Measurements from ENCODE around the gene MICB. TPM values are rescaled to one million over a fixed set of nuclear protein-coding genes. Genes with fewer than 3 reads are reported as not detected.

MICB gene
- total and polyA plus RNA-seq, 9 of the 15 experiments (the other 6 are each of a cell fraction or from before 2014, with no cell fraction given), result 13.3 to 34.5 (median 19.8) TPM

DNA sequence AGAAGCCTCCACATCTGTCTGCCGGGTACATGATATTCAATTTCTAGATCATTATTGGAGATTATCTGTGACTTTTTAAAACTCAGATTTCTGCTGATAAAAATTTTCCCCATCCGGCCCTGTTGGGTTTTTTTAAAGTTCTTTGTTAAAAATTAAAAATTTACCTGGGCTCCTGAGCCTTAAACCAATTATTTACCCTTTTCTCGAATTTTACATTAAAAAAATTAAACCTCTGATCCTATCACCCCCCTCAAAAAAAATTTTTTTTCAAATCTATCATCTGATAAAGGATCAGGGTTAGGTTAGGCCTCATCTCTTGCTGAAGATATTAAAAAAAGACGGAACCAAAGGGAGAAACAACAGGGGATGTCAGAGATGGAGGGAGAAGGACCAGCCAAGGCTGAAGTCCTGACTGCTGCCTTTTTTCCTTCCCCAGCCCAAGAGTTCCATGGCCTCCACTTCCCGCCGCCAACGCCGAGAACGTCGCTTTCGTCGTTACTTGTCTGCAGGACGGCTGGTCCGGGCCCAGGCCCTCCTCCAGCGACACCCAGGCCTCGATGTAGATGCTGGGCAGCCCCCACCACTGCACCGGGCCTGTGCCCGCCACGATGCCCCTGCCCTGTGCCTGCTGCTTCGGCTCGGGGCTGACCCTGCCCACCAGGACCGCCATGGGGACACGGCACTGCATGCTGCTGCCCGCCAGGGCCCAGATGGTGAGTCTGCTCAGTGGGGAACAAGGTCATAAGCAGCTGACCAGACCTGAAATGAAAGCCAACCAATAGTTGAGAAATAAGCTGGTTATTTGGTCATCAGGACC lies 50.0 kb downstream of the MICB start (continued):
- no peak for TF ChIP-seq HDAC6 (IDR thresholded peaks at IDR 0.05; ENCODE audit: low read depth, low read length)
- peak; percentile 38; the same call in 1 of the 2 replicates for TF ChIP-seq ZBTB1 (CRISPR knock-in tag; IDR thresholded peaks at IDR 0.05; ENCODE audit: borderline replicate concordance, low read depth)
- TF ChIP-seq, protein P1, sequence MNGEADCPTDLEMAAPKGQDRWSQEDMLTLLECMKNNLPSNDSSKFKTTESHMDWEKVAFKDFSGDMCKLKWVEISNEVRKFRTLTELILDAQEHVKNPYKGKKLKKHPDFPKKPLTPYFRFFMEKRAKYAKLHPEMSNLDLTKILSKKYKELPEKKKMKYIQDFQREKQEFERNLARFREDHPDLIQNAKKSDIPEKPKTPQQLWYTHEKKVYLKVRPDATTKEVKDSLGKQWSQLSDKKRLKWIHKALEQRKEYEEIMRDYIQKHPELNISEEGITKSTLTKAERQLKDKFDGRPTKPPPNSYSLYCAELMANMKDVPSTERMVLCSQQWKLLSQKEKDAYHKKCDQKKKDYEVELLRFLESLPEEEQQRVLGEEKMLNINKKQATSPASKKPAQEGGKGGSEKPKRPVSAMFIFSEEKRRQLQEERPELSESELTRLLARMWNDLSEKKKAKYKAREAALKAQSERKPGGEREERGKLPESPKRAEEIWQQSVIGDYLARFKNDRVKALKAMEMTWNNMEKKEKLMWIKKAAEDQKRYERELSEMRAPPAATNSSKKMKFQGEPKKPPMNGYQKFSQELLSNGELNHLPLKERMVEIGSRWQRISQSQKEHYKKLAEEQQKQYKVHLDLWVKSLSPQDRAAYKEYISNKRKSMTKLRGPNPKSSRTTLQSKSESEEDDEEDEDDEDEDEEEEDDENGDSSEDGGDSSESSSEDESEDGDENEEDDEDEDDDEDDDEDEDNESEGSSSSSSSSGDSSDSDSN (IDR thresholded peaks at IDR 0.05; ENCODE audit: borderline replicate concordance in 1 of 2, low read depth in 2 of 2, low read length in 2 of 2), result peak in 1 of 2 experiments; percentile 26; a peak in 1 of 4 replicates
- TF ChIP-seq KLF16 (IDR thresholded peaks at IDR 0.05), result no peak
- no peak for TF ChIP-seq BCOR (IDR thresholded peaks at IDR 0.05)
- TF ChIP-seq, protein P2, sequence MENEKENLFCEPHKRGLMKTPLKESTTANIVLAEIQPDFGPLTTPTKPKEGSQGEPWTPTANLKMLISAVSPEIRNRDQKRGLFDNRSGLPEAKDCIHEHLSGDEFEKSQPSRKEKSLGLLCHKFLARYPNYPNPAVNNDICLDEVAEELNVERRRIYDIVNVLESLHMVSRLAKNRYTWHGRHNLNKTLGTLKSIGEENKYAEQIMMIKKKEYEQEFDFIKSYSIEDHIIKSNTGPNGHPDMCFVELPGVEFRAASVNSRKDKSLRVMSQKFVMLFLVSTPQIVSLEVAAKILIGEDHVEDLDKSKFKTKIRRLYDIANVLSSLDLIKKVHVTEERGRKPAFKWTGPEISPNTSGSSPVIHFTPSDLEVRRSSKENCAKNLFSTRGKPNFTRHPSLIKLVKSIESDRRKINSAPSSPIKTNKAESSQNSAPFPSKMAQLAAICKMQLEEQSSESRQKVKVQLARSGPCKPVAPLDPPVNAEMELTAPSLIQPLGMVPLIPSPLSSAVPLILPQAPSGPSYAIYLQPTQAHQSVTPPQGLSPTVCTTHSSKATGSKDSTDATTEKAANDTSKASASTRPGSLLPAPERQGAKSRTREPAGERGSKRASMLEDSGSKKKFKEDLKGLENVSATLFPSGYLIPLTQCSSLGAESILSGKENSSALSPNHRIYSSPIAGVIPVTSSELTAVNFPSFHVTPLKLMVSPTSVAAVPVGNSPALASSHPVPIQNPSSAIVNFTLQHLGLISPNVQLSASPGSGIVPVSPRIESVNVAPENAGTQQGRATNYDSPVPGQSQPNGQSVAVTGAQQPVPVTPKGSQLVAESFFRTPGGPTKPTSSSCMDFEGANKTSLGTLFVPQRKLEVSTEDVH (IDR thresholded peaks at IDR 0.05; ENCODE audit: low read depth, partially characterized antibody), result no peak
- TF ChIP-seq SIN3A (IDR thresholded peaks at IDR 0.05; ENCODE audit: borderline replicate concordance in 2 of 2, control insufficient read depth in 1 of 2, low read depth in 2 of 2, low read length in 2 of 2), result peak in 1 of 2 experiments; percentile 33; a peak in 2 of 4 replicates
- TF ChIP-seq POLR2H (tag; IDR thresholded peaks at IDR 0.05; ENCODE audit: low read depth), result peak; percentile 89
- peak in 1 of 2 experiments; percentile 56; a peak in 1 of 4 replicates for TF ChIP-seq FOXA3 (CRISPR knock-in tag; conservative IDR thresholded peaks at IDR 0.05 in 1 of 2, IDR thresholded peaks at IDR 0.05 in 1 of 2)
- peak; percentile 52 for TF ChIP-seq CHD1 (IDR thresholded peaks at IDR 0.05; ENCODE audit: low read length)
- 0 out of 2 replicates have a peak, but pooled peaks have one; percentile 5 for TF ChIP-seq ZZZ3 (IDR thresholded peaks at IDR 0.05)
- TF ChIP-seq, protein P3, sequence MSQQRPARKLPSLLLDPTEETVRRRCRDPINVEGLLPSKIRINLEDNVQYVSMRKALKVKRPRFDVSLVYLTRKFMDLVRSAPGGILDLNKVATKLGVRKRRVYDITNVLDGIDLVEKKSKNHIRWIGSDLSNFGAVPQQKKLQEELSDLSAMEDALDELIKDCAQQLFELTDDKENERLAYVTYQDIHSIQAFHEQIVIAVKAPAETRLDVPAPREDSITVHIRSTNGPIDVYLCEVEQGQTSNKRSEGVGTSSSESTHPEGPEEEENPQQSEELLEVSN (IDR thresholded peaks at IDR 0.05; ENCODE audit: borderline replicate concordance in 1 of 2, extremely low read depth in 1 of 2, insufficient read depth in 1 of 2, insufficient read length in 1 of 2, low read depth in 1 of 2, low read length in 1 of 2, poor library complexity in 1 of 2, severe bottlenecking in 1 of 2), result peak; percentile 32 to 48
- no peak for TF ChIP-seq RBM14 (IDR thresholded peaks at IDR 0.05; ENCODE audit: borderline replicate concordance, insufficient read depth, low read depth, low read length)
- TF ChIP-seq, protein P4, sequence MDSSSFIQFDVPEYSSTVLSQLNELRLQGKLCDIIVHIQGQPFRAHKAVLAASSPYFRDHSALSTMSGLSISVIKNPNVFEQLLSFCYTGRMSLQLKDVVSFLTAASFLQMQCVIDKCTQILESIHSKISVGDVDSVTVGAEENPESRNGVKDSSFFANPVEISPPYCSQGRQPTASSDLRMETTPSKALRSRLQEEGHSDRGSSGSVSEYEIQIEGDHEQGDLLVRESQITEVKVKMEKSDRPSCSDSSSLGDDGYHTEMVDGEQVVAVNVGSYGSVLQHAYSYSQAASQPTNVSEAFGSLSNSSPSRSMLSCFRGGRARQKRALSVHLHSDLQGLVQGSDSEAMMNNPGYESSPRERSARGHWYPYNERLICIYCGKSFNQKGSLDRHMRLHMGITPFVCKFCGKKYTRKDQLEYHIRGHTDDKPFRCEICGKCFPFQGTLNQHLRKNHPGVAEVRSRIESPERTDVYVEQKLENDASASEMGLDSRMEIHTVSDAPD (CRISPR knock-in tag; IDR thresholded peaks at IDR 0.05), result no peak
- no peak for TF ChIP-seq KHSRP (IDR thresholded peaks at IDR 0.05)

All from K562 (cell line).